ENCODE measurements around the gene LRRTM4. TPM values are rescaled to one million over a fixed set of nuclear protein-coding genes. Genes with fewer than 3 reads are reported as not detected.

LRRTM4 gene
- total and polyA plus RNA-seq, 2 of the 13 experiments (the other 11 are each of a cell fraction or from before 2014, with no cell fraction given) = 1.2 TPM

DNA sequence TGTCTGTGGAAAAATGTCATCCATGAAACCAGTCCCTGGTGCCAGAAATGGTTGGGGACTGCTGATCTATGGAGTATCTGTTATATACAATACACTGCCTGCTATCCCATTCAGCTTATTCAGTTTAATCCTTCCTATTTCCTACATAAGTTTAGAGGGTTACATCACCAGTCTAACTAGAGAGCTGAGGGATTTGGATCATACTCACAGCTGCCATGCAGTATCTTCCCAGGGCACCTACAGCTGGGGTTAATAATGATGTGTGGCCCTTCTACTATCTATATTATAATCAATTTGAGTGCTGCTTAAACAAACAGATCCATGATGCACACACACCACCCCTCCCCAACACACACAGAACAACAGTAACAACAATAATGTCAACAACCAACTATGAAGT lies 524.0 kb downstream of the LRRTM4 start:
- in situ Hi-C loops (cut with HindIII; ENCODE audit: extremely low pct_ligation_motif_present, low pct_unique_long_range_greater_than_20kb) = no loop called here
- ATAC-seq = no peak
- POLR2A ChIA-PET = no interaction called here

More for the DNA sequence above, 524.0 kb downstream of the LRRTM4 start:
- H3K79me2 ChIP-seq (ENCODE audit: insufficient read depth, low read length) = no peaks in the 10 kb centered on the region
- DNase-seq (ENCODE audit: low spot score) (no peak), FAIRE-seq (no peak)
- H3K9ac ChIP-seq (ENCODE audit: insufficient read depth, low read depth, low read length) = no peak overlapping the region
- TF ChIP-seq KLF6 (CRISPR knock-in tag; IDR thresholded peaks at IDR 0.05) (no peak), ETV6 (CRISPR knock-in tag; conservative IDR thresholded peaks at IDR 0.05) (no peak), FOXJ3 (CRISPR knock-in tag; IDR thresholded peaks at IDR 0.05; ENCODE audit: borderline replicate concordance) (no peak), TGIF2 (CRISPR knock-in tag; IDR thresholded peaks at IDR 0.05) (no peak), ZNF264 (CRISPR knock-in tag; IDR thresholded peaks at IDR 0.05) (no peak), ISX (CRISPR knock-in tag; conservative IDR thresholded peaks at IDR 0.05) (no peak), ADNP (CRISPR knock-in tag; IDR thresholded peaks at IDR 0.05) (no peak), TARDBP (CRISPR knock-in tag; IDR thresholded peaks at IDR 0.05) (no peak), ZNF124 (CRISPR knock-in tag; IDR thresholded peaks at IDR 0.05) (no peak), ZNF614 (CRISPR knock-in tag; IDR thresholded peaks at IDR 0.05; ENCODE audit: borderline replicate concordance) (no peak), ZBTB21 (CRISPR knock-in tag; IDR thresholded peaks at IDR 0.05) (no peak), EED (CRISPR knock-in tag; IDR thresholded peaks at IDR 0.05) (no peak), ZNF496 (CRISPR knock-in tag; IDR thresholded peaks at IDR 0.05; ENCODE audit: insufficient replicate concordance) (no peak), ZNF605 (CRISPR knock-in tag; IDR thresholded peaks at IDR 0.05) (no peak)
- TF ChIP-seq, protein P1, sequence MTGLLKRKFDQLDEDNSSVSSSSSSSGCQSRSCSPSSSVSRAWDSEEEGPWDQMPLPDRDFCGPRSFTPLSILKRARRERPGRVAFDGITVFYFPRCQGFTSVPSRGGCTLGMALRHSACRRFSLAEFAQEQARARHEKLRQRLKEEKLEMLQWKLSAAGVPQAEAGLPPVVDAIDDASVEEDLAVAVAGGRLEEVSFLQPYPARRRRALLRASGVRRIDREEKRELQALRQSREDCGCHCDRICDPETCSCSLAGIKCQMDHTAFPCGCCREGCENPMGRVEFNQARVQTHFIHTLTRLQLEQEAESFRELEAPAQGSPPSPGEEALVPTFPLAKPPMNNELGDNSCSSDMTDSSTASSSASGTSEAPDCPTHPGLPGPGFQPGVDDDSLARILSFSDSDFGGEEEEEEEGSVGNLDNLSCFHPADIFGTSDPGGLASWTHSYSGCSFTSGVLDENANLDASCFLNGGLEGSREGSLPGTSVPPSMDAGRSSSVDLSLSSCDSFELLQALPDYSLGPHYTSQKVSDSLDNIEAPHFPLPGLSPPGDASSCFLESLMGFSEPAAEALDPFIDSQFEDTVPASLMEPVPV (CRISPR knock-in tag; IDR thresholded peaks at IDR 0.05) = no peak
- TF ChIP-seq, protein P2, sequence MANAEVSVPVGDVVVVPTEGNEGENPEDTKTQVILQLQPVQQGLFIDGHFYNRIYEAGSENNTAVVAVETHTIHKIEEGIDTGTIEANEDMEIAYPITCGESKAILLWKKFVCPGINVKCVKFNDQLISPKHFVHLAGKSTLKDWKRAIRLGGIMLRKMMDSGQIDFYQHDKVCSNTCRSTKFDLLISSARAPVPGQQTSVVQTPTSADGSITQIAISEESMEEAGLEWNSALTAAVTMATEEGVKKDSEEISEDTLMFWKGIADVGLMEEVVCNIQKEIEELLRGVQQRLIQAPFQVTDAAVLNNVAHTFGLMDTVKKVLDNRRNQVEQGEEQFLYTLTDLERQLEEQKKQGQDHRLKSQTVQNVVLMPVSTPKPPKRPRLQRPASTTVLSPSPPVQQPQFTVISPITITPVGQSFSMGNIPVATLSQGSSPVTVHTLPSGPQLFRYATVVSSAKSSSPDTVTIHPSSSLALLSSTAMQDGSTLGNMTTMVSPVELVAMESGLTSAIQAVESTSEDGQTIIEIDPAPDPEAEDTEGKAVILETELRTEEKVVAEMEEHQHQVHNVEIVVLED (CRISPR knock-in tag; IDR thresholded peaks at IDR 0.05; ENCODE audit: borderline replicate concordance) = no peak
- TF ChIP-seq, protein P3, sequence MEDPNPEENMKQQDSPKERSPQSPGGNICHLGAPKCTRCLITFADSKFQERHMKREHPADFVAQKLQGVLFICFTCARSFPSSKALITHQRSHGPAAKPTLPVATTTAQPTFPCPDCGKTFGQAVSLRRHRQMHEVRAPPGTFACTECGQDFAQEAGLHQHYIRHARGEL (CRISPR knock-in tag; IDR thresholded peaks at IDR 0.05) = no peak
- no peaks in the 10 kb centered on the region for H3K4me1 ChIP-seq (ENCODE audit: insufficient read depth, low read length)
- no peak overlapping the region for H2AFZ ChIP-seq (ENCODE audit: low read length)
- H3K4me2 ChIP-seq (ENCODE audit: low read depth, low read length) = no peak overlapping the region
- CTCF ChIA-PET (ENCODE audit: low intra/inter-chr PET ratio, low total read pairs) = no interaction called here
- intact Hi-C loops (cut with micrococcal nuclease; ENCODE audit: unreplicated experiment) = no loop called here
- H3K4me3 ChIP-seq (replicated peaks in 1 of 3; ENCODE audit: insufficient read depth in 1 of 3, low read depth in 2 of 3, low read length in 3 of 3) = no peak overlapping the region
- no peak overlapping the region for H3K27ac ChIP-seq (ENCODE audit: extremely low read length, insufficient read depth, low read length)
- H4K20me1 ChIP-seq (ENCODE audit: insufficient read depth, low read length) = no peaks in the 10 kb centered on the region
- no peaks in the 10 kb centered on the region for H3K9me3 ChIP-seq (ENCODE audit: low read length)
- H3K36me3 ChIP-seq (replicated peaks in 1 of 2; ENCODE audit: control insufficient read depth in 1 of 2, insufficient read depth in 2 of 2, low read length in 2 of 2) = no peaks in the 10 kb centered on the region
- BruUV-seq (replicated peaks) = no TSS peak
- no peaks in the 10 kb centered on the region for H3K27me3 ChIP-seq (ENCODE audit: control insufficient read depth in 1 of 2, insufficient read depth in 2 of 2, low read length in 2 of 2)
